ENCODE results near the gene AP2M1. TPM values are rescaled to one million over a fixed set of nuclear protein-coding genes. Genes with fewer than 3 reads are reported as not detected.

Gene AP2M1
- total RNA-seq, 1 donor from 2014 or later = 254 TPM

- Mint-ChIP-seq H3K27me3 (ENCODE audit: low read depth) (no peaks in the 10 kb centered on the region), H3K27ac (peak overlapping the region; percentile 96), H3K36me3 (peaks cover 3% of the 10 kb centered on the region), H3K9me3 (no peaks in the 10 kb centered on the region), H3K4me1 (peaks cover 34% of the 10 kb centered on the region), H3K4me3 (peak overlapping the region; percentile 96)
- no peak for TF ChIP-seq CTCF (IDR thresholded peaks at IDR 0.05; ENCODE audit: unreplicated experiment)
- no peak for DNase-seq (ENCODE audit: low spot score in 2 of 2, unreplicated experiment in 2 of 2)
These were observed 39.9 kb upstream of the AP2M1 start for GRCh38 chr3:184134746-184135148.

- peaks cover 7% of the 10 kb centered on the region for H3K36me3 Mint-ChIP-seq
- peak; percentile 66 to 83 for DNase-seq (ENCODE audit: low spot score in 2 of 2, unreplicated experiment in 2 of 2)
- H3K27ac Mint-ChIP-seq = peak within 1 kb of the TSS; percentile 96
- peak within 1 kb of the TSS; percentile 96 for H3K4me3 Mint-ChIP-seq
- peaks cover 34% of the 10 kb centered on the region for H3K4me1 Mint-ChIP-seq
- H3K9me3 Mint-ChIP-seq = no peaks in the 10 kb centered on the region
- H3K27me3 Mint-ChIP-seq (ENCODE audit: low read depth) = no peaks in the 10 kb centered on the region
- TF ChIP-seq CTCF (IDR thresholded peaks at IDR 0.05; ENCODE audit: unreplicated experiment) = no peak
These were observed 39.3 kb upstream of the AP2M1 start, which contains the start of gene EIF2B5 for GRCh38 chr3:184135149-184135910. EIF2B5 (plus strand) TSS chr3:184135358; CDS start chr3:184135386, 28 bp downstream.

GRCh38 chr3:184135911-184136260 lies 38.8 kb upstream of the AP2M1 start:
- no peak for TF ChIP-seq CTCF (IDR thresholded peaks at IDR 0.05; ENCODE audit: unreplicated experiment)
- Mint-ChIP-seq H3K27ac (peak overlapping the region; percentile 96), H3K4me3 (peak overlapping the region; percentile 96), H3K9me3 (no peaks in the 10 kb centered on the region), H3K36me3 (peaks cover 10% of the 10 kb centered on the region), H3K4me1 (peaks cover 34% of the 10 kb centered on the region), H3K27me3 (ENCODE audit: low read depth) (no peaks in the 10 kb centered on the region)
- no peak for DNase-seq (ENCODE audit: low spot score in 2 of 2, unreplicated experiment in 2 of 2)

- no peaks in the 10 kb centered on the region for H3K27me3 Mint-ChIP-seq (ENCODE audit: low read depth)
- peaks cover 20% of the 10 kb centered on the region for H3K36me3 Mint-ChIP-seq
- no peak for DNase-seq (ENCODE audit: low spot score in 2 of 2, unreplicated experiment in 2 of 2)
- TF ChIP-seq CTCF (IDR thresholded peaks at IDR 0.05; ENCODE audit: unreplicated experiment) = no peak
- H3K9me3 Mint-ChIP-seq = no peaks in the 10 kb centered on the region
- no peak overlapping the region for H3K27ac Mint-ChIP-seq
- H3K4me3 Mint-ChIP-seq = no peak overlapping the region
- peaks cover 23% of the 10 kb centered on the region for H3K4me1 Mint-ChIP-seq
These were observed 34.2 kb upstream of the AP2M1 start for GRCh38 chr3:184140436-184140835.

GRCh38 chr3:184142199-184142598 lies 32.5 kb upstream of the AP2M1 start:
- Mint-ChIP-seq H3K9me3 (no peaks in the 10 kb centered on the region), H3K4me3 (no peak overlapping the region), H3K27ac (no peak overlapping the region), H3K27me3 (ENCODE audit: low read depth) (no peaks in the 10 kb centered on the region), H3K4me1 (peaks cover 7% of the 10 kb centered on the region), H3K36me3 (peaks cover 20% of the 10 kb centered on the region)
- no peak for DNase-seq (ENCODE audit: low spot score in 2 of 2, unreplicated experiment in 2 of 2)
- no peak for TF ChIP-seq CTCF (IDR thresholded peaks at IDR 0.05; ENCODE audit: unreplicated experiment)

All from mesothelial cell of epicardium (in vitro differentiated cells).